ENCODE data around the gene CTSH.

CTSH gene

DNA sequence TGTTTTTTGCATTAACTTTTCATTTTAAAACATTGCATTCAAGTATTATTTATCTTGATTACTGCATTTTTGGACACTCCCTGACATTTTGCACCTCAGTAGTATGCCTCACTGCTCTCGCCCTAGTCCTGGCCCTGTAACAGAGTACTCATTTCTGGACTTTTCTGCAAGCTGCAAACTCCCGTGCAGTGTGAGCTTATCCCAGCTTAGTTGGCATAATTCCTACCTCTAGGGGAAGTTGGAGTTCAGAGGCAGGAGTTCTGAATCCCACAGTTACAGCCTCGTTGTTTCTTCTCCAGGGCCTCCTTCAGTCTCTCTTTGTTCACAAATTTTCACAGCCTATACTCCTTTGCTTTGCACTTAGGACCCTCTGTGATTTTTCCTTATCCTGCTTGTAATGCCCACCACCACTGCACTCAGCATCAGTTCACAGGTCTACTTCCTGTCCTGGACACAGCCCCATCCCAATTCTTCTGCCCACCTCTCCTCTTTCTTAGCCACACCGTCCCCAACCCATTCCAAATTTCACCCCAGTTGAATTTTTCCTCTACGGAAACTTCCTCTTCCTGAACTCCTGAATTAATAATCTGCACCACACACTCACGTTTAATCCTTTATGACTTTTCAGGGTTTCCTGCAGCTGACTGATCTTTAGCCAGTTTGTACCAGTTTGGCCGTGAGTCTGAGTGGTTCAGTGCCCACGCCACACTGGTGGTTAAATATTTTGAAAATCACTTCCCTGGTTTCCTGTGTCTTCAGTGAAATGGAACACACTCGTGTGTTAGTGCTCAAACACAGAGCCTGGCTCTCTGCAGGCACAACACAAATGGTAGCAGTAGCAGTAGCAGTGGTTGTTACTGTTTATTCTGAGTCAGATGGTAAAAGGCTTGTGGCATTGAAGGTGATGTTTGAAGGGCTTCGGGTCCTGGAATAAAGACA, 6.3 kb upstream of the CTSH start:
- no peak overlapping the region for H3K23ac ChIP-seq (ENCODE audit: low read length)
- no CpG with 5 or more reads among the region's 10 CpGs for WGBS (ENCODE audit: extremely low coverage, insufficient coverage, low lambda C conversion rate)
- H3K9ac ChIP-seq (ENCODE audit: low read length) = no peak overlapping the region
- H3K18ac ChIP-seq (ENCODE audit: low read length) = no peak overlapping the region
- H3K4ac ChIP-seq (ENCODE audit: low read depth, low read length) = no peak overlapping the region
- no peak overlapping the region for H3K27ac ChIP-seq (ENCODE audit: low read depth, low read length)
- H3K4me3 ChIP-seq (ENCODE audit: low read length) = no peak overlapping the region
- DNase-seq = peak; percentile 34
- no peak overlapping the region for H2BK120ac ChIP-seq (ENCODE audit: low read depth, low read length)
- H2BK5ac ChIP-seq (ENCODE audit: low read length) = no peak overlapping the region
- no peaks in the 10 kb centered on the region for H3K36me3 ChIP-seq (ENCODE audit: control insufficient read depth, insufficient read depth, low read length)
- H4K8ac ChIP-seq (ENCODE audit: low read depth, low read length) = no peak overlapping the region
- no peaks in the 10 kb centered on the region for H3K79me1 ChIP-seq (ENCODE audit: low read length)
- no peaks in the 10 kb centered on the region for H3K27me3 ChIP-seq (ENCODE audit: insufficient read depth, low read length, poor library complexity)
- no peaks in the 10 kb centered on the region for H3K79me2 ChIP-seq (ENCODE audit: control insufficient read depth, insufficient read depth, low read length)
- H2BK15ac ChIP-seq (replicated peaks; ENCODE audit: low read depth) = no peak overlapping the region
- H2AK5ac ChIP-seq (ENCODE audit: low read length) = no peak overlapping the region
- peaks cover 1% of the 10 kb centered on the region for H3K4me1 ChIP-seq (ENCODE audit: control insufficient read depth, low read depth, low read length)
- H4K5ac ChIP-seq (ENCODE audit: low read length) = no peak overlapping the region
- no peak overlapping the region for H3K4me2 ChIP-seq (ENCODE audit: low read length)
- peak overlapping the region; percentile 34 for H3K56ac ChIP-seq (ENCODE audit: low read length)

DNA sequence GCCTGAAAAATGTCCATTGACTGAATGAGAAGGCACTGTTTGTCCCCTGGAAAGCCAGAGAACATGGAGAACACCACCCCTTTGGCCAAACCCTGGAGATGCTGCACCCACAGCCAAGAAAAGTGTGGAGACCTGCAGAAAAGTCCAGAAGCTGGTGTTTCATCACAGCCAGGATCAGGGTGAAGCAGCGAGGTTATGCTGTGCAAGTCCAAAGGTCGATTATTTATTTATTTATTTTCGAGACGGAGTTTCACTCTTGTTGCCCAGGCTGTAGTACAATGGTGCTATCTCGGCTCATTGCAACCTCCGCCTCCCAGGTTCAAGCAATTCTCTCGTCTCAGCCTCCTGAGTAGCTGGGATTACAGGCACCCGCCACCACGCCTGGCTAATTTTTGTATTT, 5.5 kb upstream of the CTSH start:
- H3K27ac ChIP-seq (ENCODE audit: low read depth, low read length) = no peak overlapping the region
- no peak overlapping the region for H4K8ac ChIP-seq (ENCODE audit: low read depth, low read length)
- H2AK5ac ChIP-seq (ENCODE audit: low read length) = no peak overlapping the region
- H4K5ac ChIP-seq (ENCODE audit: low read length) = no peak overlapping the region
- no peaks in the 10 kb centered on the region for H3K27me3 ChIP-seq (ENCODE audit: insufficient read depth, low read length, poor library complexity)
- H3K79me1 ChIP-seq (ENCODE audit: low read length) = no peaks in the 10 kb centered on the region
- no peak overlapping the region for H3K18ac ChIP-seq (ENCODE audit: low read length)
- H3K36me3 ChIP-seq (ENCODE audit: control insufficient read depth, insufficient read depth, low read length) = no peaks in the 10 kb centered on the region
- no peak overlapping the region for H2BK120ac ChIP-seq (ENCODE audit: low read depth, low read length)
- no peak overlapping the region for H3K4ac ChIP-seq (ENCODE audit: low read depth, low read length)
- H3K79me2 ChIP-seq (ENCODE audit: control insufficient read depth, insufficient read depth, low read length) = no peaks in the 10 kb centered on the region
- no peak overlapping the region for H2BK5ac ChIP-seq (ENCODE audit: low read length)
- DNase-seq = no peak
- H3K9ac ChIP-seq (ENCODE audit: low read length) = no peak overlapping the region
- no peak overlapping the region for H2BK15ac ChIP-seq (replicated peaks; ENCODE audit: low read depth)
- no CpG with 5 or more reads among the region's 9 CpGs for WGBS (ENCODE audit: extremely low coverage, insufficient coverage, low lambda C conversion rate)
- no peak overlapping the region for H3K23ac ChIP-seq (ENCODE audit: low read length)
- H3K4me3 ChIP-seq (ENCODE audit: low read length) = no peak overlapping the region
- no peak overlapping the region for H3K4me2 ChIP-seq (ENCODE audit: low read length)
- peak overlapping the region; percentile 15 for H3K56ac ChIP-seq (ENCODE audit: low read length)
- peaks cover 1% of the 10 kb centered on the region for H3K4me1 ChIP-seq (ENCODE audit: control insufficient read depth, low read depth, low read length)

- no peak overlapping the region for H2BK5ac ChIP-seq (ENCODE audit: low read length)
- H2AK5ac ChIP-seq (ENCODE audit: low read length) = no peak overlapping the region
- H3K27ac ChIP-seq (ENCODE audit: low read depth, low read length) = no peak overlapping the region
- H3K79me1 ChIP-seq (ENCODE audit: low read length) = no peaks in the 10 kb centered on the region
- H3K4me2 ChIP-seq (ENCODE audit: low read length) = no peak overlapping the region
- no peak overlapping the region for H3K4me3 ChIP-seq (ENCODE audit: low read length)
- H3K36me3 ChIP-seq (ENCODE audit: control insufficient read depth, insufficient read depth, low read length) = no peaks in the 10 kb centered on the region
- no peak overlapping the region for H3K9ac ChIP-seq (ENCODE audit: low read length)
- H3K79me2 ChIP-seq (ENCODE audit: control insufficient read depth, insufficient read depth, low read length) = no peaks in the 10 kb centered on the region
- no peak overlapping the region for H3K4ac ChIP-seq (ENCODE audit: low read depth, low read length)
- H2BK15ac ChIP-seq (replicated peaks; ENCODE audit: low read depth) = no peak overlapping the region
- DNase-seq = no peak
- no peak overlapping the region for H3K18ac ChIP-seq (ENCODE audit: low read length)
- no peak overlapping the region for H3K23ac ChIP-seq (ENCODE audit: low read length)
- no peak overlapping the region for H4K5ac ChIP-seq (ENCODE audit: low read length)
- no peak overlapping the region for H3K56ac ChIP-seq (ENCODE audit: low read length)
- no peak overlapping the region for H2BK120ac ChIP-seq (ENCODE audit: low read depth, low read length)
- H3K4me1 ChIP-seq (ENCODE audit: control insufficient read depth, low read depth, low read length) = peaks cover 1% of the 10 kb centered on the region
- H3K27me3 ChIP-seq (ENCODE audit: insufficient read depth, low read length, poor library complexity) = no peaks in the 10 kb centered on the region
- no peak overlapping the region for H4K8ac ChIP-seq (ENCODE audit: low read depth, low read length)
- no CpG with 5 or more reads among the region's 1 CpG for WGBS (ENCODE audit: extremely low coverage, insufficient coverage, low lambda C conversion rate)
Measured at GRCh38 chr15:78949461-78949860, 4.6 kb upstream of the CTSH start.

DNA sequence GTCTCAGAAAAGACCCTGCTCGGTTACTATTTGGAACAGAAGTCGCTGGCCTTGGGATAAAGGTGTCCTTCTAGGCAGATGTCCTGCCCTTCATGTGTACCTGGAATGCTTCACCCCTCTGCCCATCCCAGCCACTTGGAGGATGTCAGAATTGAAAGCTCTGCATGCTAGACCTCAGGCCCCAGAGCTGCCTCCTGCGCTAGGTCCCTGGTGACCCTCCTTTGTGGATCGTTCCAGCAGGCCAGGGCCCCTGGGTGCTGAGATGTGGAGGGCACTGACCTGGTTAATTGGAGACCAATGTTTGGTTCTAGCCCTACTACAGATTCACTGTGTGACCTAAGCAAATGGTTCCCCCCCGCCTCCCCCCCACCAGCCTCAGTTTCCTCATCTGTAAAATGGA, 2.7 kb upstream of the CTSH start:
- H2AK5ac ChIP-seq (ENCODE audit: low read length) = no peak overlapping the region
- no peak overlapping the region for H2BK120ac ChIP-seq (ENCODE audit: low read depth, low read length)
- H3K4me2 ChIP-seq (ENCODE audit: low read length) = no peak overlapping the region
- no peak for DNase-seq
- H2BK5ac ChIP-seq (ENCODE audit: low read length) = no peak overlapping the region
- H3K36me3 ChIP-seq (ENCODE audit: control insufficient read depth, insufficient read depth, low read length) = no peaks in the 10 kb centered on the region
- no peak overlapping the region for H3K23ac ChIP-seq (ENCODE audit: low read length)
- no peak overlapping the region for H2BK15ac ChIP-seq (replicated peaks; ENCODE audit: low read depth)
- no CpG with 5 or more reads among the region's 5 CpGs for WGBS (ENCODE audit: extremely low coverage, insufficient coverage, low lambda C conversion rate)
- H3K9ac ChIP-seq (ENCODE audit: low read length) = no peak overlapping the region
- no peak overlapping the region for H3K18ac ChIP-seq (ENCODE audit: low read length)
- H4K5ac ChIP-seq (ENCODE audit: low read length) = no peak overlapping the region
- H3K56ac ChIP-seq (ENCODE audit: low read length) = peak overlapping the region; percentile 34
- H3K79me1 ChIP-seq (ENCODE audit: low read length) = no peaks in the 10 kb centered on the region
- H3K79me2 ChIP-seq (ENCODE audit: control insufficient read depth, insufficient read depth, low read length) = no peaks in the 10 kb centered on the region
- H3K4me1 ChIP-seq (ENCODE audit: control insufficient read depth, low read depth, low read length) = peaks cover 1% of the 10 kb centered on the region
- H3K4me3 ChIP-seq (ENCODE audit: low read length) = no peak overlapping the region
- no peak overlapping the region for H3K27ac ChIP-seq (ENCODE audit: low read depth, low read length)
- H4K8ac ChIP-seq (ENCODE audit: low read depth, low read length) = no peak overlapping the region
- no peaks in the 10 kb centered on the region for H3K27me3 ChIP-seq (ENCODE audit: insufficient read depth, low read length, poor library complexity)
- H3K4ac ChIP-seq (ENCODE audit: low read depth, low read length) = no peak overlapping the region

DNA sequence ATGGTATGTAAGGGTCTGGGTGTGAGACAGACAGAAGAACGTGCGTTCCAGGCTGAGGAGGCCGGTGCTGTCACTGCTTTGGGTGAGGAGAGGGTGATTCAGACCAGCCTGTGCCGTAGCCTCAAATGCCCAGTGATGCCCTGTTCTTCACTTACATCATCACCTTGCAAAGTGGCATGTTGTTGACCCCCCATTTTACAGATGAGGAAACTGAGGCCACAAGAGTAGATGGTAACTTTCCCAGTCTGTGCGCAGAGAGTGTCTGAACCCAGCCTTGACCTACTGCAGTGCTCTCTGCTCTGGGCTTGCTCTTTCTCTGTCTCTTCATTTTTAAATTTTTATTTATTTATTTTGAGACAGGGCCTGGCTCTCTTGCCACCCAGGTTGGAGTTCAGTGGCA, 1.6 kb upstream of the CTSH start:
- no peak overlapping the region for H3K23ac ChIP-seq (ENCODE audit: low read length)
- no CpG with 5 or more reads among the region's 5 CpGs for WGBS (ENCODE audit: extremely low coverage, insufficient coverage, low lambda C conversion rate)
- no peaks in the 10 kb centered on the region for H3K4me1 ChIP-seq (ENCODE audit: control insufficient read depth, low read depth, low read length)
- H3K27me3 ChIP-seq (ENCODE audit: insufficient read depth, low read length, poor library complexity) = no peaks in the 10 kb centered on the region
- H2AK5ac ChIP-seq (ENCODE audit: low read length) = no peak overlapping the region
- DNase-seq = no peak
- no peak overlapping the region for H2BK120ac ChIP-seq (ENCODE audit: low read depth, low read length)
- H3K4ac ChIP-seq (ENCODE audit: low read depth, low read length) = no peak overlapping the region
- no peak overlapping the region for H3K56ac ChIP-seq (ENCODE audit: low read length)
- no peak overlapping the region for H3K4me3 ChIP-seq (ENCODE audit: low read length)
- no peak overlapping the region for H2BK15ac ChIP-seq (replicated peaks; ENCODE audit: low read depth)
- no peak overlapping the region for H3K27ac ChIP-seq (ENCODE audit: low read depth, low read length)
- no peak overlapping the region for H4K5ac ChIP-seq (ENCODE audit: low read length)
- no peak overlapping the region for H3K4me2 ChIP-seq (ENCODE audit: low read length)
- no peaks in the 10 kb centered on the region for H3K79me1 ChIP-seq (ENCODE audit: low read length)
- no peak overlapping the region for H4K8ac ChIP-seq (ENCODE audit: low read depth, low read length)
- H3K79me2 ChIP-seq (ENCODE audit: control insufficient read depth, insufficient read depth, low read length) = no peaks in the 10 kb centered on the region
- no peak overlapping the region for H3K9ac ChIP-seq (ENCODE audit: low read length)
- H3K18ac ChIP-seq (ENCODE audit: low read length) = no peak overlapping the region
- H2BK5ac ChIP-seq (ENCODE audit: low read length) = no peak overlapping the region
- H3K36me3 ChIP-seq (ENCODE audit: control insufficient read depth, insufficient read depth, low read length) = no peaks in the 10 kb centered on the region
